MCF 10A (cell line): ENCODE measurements around the gene STXBP4. TPM values are rescaled to one million over a fixed set of nuclear protein-coding genes. Genes with fewer than 3 reads are reported as not detected.

ENCODE experiments used
- BruUV-seq: library from RNA; stranded (reverse); fragments of 400-500 nt; replicated peaks from 2 replicates; lab custom pipeline; 2021; lab: Mats Ljungman, UMichigan
- CTCF ChIA-PET: fragments of 300-600 bp; sonication (Branson Sonifier 250); formaldehyde crosslinking; extraction: SDS; loops from one replicate; lab custom pipeline; 2021; ENCODE audit warnings: antibody characterized with exemption, inconsistent platforms; lab: Yijun Ruan, JAX
- POLR2A ChIA-PET: fragments of 300-600, 350-650 bp; sonication (Branson Sonifier 250); formaldehyde crosslinking; extraction: SDS; loops from one replicate; lab custom pipeline; 2020; ENCODE audit warnings: antibody characterized with exemption, inconsistent platforms; lab: Yijun Ruan, JAX
- DNase-seq: peaks from one replicate; pipeline ENCODE4 v3.0.0-alpha.2; 2018; ENCODE audit not compliant: unreplicated experiment
- H3K27ac Mint-ChIP-seq: one replicate; pipeline ENCODE4 v1.8.0; 2022; ENCODE audit warnings: mild to moderate bottlenecking, low read depth, mixed read lengths; ENCODE audit not compliant: unreplicated experiment
- H3K27me3 Mint-ChIP-seq: one replicate; pipeline ENCODE4 v1.8.0; 2022; ENCODE audit warnings: mixed read lengths; ENCODE audit not compliant: insufficient read depth, unreplicated experiment
- H3K36me3 Mint-ChIP-seq: one replicate; pipeline ENCODE4 v1.8.0; 2022; ENCODE audit warnings: mild to moderate bottlenecking, moderate library complexity, mixed read lengths; ENCODE audit not compliant: insufficient read depth, unreplicated experiment
- H3K4me1 Mint-ChIP-seq: one replicate; pipeline ENCODE4 v1.8.0; 2022; ENCODE audit warnings: mixed read lengths; ENCODE audit not compliant: insufficient read depth, unreplicated experiment
- H3K4me3 Mint-ChIP-seq: one replicate; pipeline ENCODE4 v1.8.0; 2022; ENCODE audit warnings: mild to moderate bottlenecking, moderate library complexity, mixed read lengths; ENCODE audit not compliant: unreplicated experiment
- H3K9me3 Mint-ChIP-seq: one replicate; pipeline ENCODE4 v1.8.0; 2022; ENCODE audit warnings: mixed read lengths; ENCODE audit not compliant: unreplicated experiment
- CTCF ChIP-seq: fragments of 200-600 bp; IDR thresholded peaks from one replicate; pipeline ENCODE4 v1.8.0; 2022; ENCODE audit warnings: antibody characterized with exemption, mild to moderate bottlenecking; ENCODE audit not compliant: unreplicated experiment
- intact Hi-C: fragments of 100-400 bp; cut with micrococcal nuclease; formaldehyde crosslinking; loops from 2 replicates; pipeline ENCODE4 v1.14.1; 2022
- total RNA-seq: library from RNA; stranded (reverse); gene quantifications from 2 replicates; pipeline ENCODE4 v1.2.3, GENCODE V29; 2022

Gene STXBP4
- total RNA-seq, 1 experiment from 2014 or later = 6.7 TPM

GRCh38 chr17:54948380-54948779, 20.2 kb upstream of the STXBP4 start:
- peak; percentile 52 for DNase-seq
- Mint-ChIP-seq H3K4me1 (peaks cover 14% of the 10 kb centered on the region), H3K36me3 (peaks cover 77% of the 10 kb centered on the region), H3K4me3 (no peak overlapping the region), H3K27ac (no peak overlapping the region), H3K9me3 (peaks cover 14% of the 10 kb centered on the region), H3K27me3 (no peaks in the 10 kb centered on the region)
- intact Hi-C loops = no loop called here
- ChIA-PET POLR2A (no interaction called here), CTCF (no interaction called here)
- no TSS peak for BruUV-seq
- TF ChIP-seq CTCF = no peak

- CTCF ChIA-PET = interaction anchor here (1.3 kb wide), 1 partner anchor 9 kb away, joined by 3 read pairs; no protein-coding TSS in a partner anchor
- H3K4me3 Mint-ChIP-seq = no peak overlapping the region
- intact Hi-C loops = no loop called here
Observed at GRCh38 chr17:54950116-54950515, 18.4 kb upstream of the STXBP4 start.

DNA sequence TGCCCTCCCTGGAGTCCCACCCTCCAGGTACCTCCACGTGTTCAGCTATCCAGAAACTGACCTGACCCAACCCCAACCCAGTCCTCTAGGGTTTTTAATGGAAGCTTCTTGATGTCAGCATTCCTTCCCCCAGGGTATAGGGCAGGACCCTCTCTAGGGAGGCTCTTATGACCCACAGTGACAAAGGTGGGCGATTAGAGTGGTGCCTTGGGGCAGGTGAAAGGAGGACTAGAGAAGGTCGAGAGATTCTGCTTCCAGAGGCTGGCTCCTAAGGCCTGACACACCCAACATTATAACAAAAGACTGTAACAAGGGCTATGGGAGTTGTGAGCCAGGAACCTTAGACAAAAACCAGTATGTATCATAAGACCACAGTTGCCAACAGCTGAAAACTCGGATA, 17.3 kb upstream of the STXBP4 start:
- Mint-ChIP-seq H3K36me3 (peaks cover 77% of the 10 kb centered on the region), H3K9me3 (peaks cover 14% of the 10 kb centered on the region), H3K4me3 (no peak overlapping the region), H3K27me3 (no peaks in the 10 kb centered on the region), H3K4me1 (peaks cover 14% of the 10 kb centered on the region), H3K27ac (no peak overlapping the region)
- ChIA-PET CTCF (interaction anchor here (0.6 to 1.3 kb wide), 5 partner anchors 8 to 1301 kb away, joined by 3 to 5 read pairs (median 4); no protein-coding TSS in a partner anchor), POLR2A (no interaction called here)
- TF ChIP-seq CTCF = no peak
- no TSS peak for BruUV-seq
- intact Hi-C loops = no loop called here
- DNase-seq = no peak

More at GRCh38 chr17:54950116-54950515, 18.4 kb upstream of the STXBP4 start:
- no TSS peak for BruUV-seq
- POLR2A ChIA-PET = no interaction called here
- Mint-ChIP-seq H3K27ac (no peak overlapping the region), H3K27me3 (no peaks in the 10 kb centered on the region), H3K9me3 (peaks cover 14% of the 10 kb centered on the region), H3K36me3 (peaks cover 77% of the 10 kb centered on the region), H3K4me1 (peaks cover 14% of the 10 kb centered on the region)
- no peak for DNase-seq
- no peak for TF ChIP-seq CTCF

DNA sequence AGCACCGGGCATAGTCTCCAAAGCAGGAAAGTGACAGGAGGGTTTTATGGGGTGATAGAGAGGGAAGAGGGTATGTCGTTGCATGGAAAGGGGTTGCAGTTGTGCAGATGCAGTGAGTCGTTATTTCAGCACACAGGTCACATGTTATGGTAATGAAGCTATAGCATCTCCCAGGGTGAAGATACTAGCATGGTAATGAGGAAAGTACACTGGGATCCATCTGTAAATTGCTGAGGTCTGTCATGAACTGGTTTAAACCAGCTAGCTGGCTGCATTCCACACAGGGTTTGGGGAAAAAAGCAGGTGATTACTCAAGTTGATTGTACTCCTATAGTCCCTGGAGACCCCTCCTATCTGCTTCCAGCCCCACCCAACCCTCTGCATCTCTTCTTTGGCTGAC, 11.8 kb upstream of the STXBP4 start:
- no peak overlapping the region for H3K27ac Mint-ChIP-seq
- CTCF ChIA-PET = no interaction called here

More for the DNA sequence above, 11.8 kb upstream of the STXBP4 start:
- intact Hi-C loops = no loop called here
- Mint-ChIP-seq H3K9me3 (no peaks in the 10 kb centered on the region), H3K36me3 (peaks cover 81% of the 10 kb centered on the region), H3K4me3 (no peak overlapping the region), H3K4me1 (no peaks in the 10 kb centered on the region), H3K27me3 (no peaks in the 10 kb centered on the region)
- no peak for TF ChIP-seq CTCF
- POLR2A ChIA-PET = interaction anchor here (0.6 kb wide), 1 partner anchor 31 kb away, joined by 3 read pairs; no protein-coding TSS in a partner anchor
- DNase-seq = no peak
- BruUV-seq = no TSS peak
